ENCODE data around the gene ZFAND3. TPM values are rescaled to one million over a fixed set of nuclear protein-coding genes. Genes with fewer than 3 reads are reported as not detected.
"Not testable (repeated sequence)": the region's sequence is repeated elsewhere in the genome, so short reads cannot be mapped to it uniquely, and the experiment has no call there.

The ZFAND3 gene
- total RNA-seq, 1 donor from 2014 or later = 16.5 TPM

DNA sequence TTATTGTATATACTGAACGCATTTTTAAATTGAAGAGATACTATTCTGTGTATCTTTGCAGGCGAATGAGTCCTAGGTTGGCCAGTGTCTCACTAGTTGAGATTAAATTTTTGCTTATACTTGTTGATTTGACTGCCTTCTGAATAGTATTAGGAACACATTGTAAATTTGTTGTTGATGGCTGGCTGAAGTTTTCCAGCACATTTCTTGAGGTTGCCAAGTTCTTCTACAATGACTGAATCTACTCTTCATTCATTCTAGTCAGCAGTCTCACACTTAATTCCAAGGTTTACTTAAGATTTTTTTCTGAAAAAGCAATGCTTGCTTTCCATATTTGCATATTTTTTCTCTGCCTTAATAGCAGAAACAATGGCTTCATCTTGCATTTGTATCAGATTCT, 151.7 kb downstream of the ZFAND3 start:
- no peak for DNase-seq (ENCODE audit: low read depth in 2 of 2)

DNA sequence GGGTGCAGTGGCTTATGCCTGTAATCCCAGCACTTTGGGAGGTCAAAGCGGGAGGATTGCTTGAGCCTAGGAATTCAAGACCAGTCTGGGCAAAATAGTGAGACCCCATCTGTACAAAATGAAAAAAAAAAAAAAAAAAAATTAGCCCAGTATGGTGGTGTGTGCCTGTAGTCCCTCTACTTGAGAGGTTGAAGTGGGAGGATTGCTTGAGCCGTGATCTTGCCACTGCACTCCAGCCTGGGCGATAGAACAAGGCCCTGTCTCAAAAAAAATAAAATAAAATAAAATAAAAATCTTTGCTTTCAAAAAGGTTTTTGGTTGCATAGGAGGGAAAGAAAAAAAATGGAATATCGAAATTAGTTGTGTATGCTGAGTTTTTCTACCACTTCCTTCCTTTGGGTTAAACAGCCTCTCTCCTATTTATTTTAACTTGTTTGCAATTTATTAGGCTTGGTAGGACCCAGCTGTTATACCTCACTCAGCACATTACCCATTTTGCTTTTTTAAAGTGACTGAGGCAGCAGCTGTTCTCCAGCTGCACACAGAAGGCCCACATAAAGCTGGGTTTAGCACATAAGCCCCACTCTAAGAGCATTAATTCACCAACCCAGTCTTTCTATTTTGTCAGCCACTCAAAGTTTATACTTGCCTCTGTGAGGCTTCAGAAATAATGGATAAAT, 152.3 kb downstream of the ZFAND3 start:
- DNase-seq (ENCODE audit: low read depth in 2 of 2) = no peak

DNA sequence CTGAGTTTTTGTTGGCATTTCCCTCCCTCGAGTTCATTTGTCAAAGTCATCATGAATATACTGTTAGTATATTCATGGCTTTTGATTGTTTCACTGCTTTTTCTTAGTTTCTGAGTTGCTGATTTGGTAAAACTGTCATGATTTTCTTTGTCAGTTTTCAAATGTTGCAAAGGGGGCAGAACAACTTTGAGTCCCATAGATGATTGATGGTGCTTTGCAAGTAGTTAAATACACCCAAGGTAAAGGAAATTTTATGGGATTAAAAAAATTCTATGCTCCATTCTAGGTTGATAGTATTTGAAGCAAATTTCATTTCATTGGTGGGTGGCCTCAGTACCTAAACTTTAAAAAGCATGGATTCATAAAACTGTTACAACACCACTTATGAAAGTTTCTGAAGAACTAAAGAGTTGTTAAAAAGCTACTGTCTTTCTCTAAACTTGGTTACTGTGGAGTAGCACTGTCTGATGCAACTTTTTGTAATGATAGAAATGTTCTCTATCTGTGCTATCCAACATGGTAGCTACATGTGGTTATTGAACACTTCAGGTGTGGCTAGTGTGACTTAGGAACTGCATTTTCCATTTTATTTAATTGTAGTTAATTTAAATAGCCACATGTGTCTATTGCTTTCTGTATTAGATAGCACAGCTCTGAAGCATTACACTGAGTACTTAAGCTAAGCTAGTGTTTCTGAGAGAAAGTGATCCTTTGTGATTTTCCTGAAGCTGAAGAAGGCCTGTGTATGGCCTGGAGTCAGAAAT, 153.6 kb downstream of the ZFAND3 start:
- no peak for DNase-seq (ENCODE audit: low read depth in 2 of 2)

DNA sequence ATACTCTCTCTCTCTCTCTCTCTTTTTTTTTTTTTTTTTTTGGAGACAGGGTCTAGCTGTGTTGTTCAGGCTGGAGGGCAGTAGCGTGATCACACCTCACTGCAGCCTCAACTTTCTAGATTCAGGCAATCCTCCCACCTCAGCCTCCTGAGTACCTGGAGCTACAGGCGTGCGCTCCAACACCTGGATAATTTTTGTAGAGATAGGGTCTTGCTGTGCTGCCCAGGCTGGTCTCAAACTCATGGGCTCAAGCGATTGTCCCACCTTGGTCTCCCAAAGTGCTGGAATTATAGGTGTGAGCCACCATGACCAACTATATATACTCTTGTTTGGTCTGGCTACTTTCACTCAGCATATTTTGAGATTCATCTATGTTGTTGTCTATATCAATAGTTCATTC, 154.9 kb downstream of the ZFAND3 start:
- no peak for DNase-seq (ENCODE audit: low read depth in 2 of 2)

DNA sequence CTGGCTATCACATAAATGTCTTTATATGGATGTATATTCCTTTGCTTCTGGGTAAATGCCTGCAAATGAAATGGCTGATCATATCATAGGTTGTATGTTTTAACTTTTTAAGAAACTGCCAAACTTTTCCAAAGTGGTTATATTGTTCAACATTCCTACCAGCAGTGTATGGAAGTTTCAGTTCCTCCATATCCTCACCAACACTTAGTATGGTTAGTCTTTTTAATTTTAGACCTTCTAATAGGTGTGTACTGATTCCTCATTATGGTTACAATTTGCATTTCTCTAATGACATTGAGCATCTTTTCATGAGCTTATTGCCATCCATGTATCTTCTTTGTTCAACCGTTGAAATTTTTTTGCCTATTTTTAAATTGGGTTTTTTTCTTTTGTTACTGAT, 155.4 kb downstream of the ZFAND3 start:
- DNase-seq (ENCODE audit: low read depth in 2 of 2) = no peak

DNA sequence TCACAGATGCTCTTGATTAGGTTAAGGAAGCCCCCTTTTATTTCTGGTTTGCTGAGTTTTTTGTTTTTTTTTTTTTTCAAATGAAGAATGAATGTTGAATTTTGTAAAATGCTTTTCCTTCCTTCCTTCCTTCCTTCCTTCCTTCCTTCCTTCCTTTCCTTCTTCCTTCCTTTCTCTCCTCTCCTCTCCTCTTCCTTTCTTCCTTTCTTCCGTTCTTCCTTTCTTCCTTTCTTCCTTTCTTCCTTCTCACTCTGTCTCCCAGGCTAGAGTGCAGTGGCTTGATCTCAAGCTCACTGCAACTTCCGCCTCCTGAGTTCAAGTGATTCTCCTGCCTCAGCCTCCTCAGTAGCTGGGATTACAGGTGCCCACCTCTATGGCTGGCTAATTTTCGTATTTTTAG, 158.2 kb downstream of the ZFAND3 start:
- no peak for DNase-seq (ENCODE audit: low read depth in 2 of 2)

DNA sequence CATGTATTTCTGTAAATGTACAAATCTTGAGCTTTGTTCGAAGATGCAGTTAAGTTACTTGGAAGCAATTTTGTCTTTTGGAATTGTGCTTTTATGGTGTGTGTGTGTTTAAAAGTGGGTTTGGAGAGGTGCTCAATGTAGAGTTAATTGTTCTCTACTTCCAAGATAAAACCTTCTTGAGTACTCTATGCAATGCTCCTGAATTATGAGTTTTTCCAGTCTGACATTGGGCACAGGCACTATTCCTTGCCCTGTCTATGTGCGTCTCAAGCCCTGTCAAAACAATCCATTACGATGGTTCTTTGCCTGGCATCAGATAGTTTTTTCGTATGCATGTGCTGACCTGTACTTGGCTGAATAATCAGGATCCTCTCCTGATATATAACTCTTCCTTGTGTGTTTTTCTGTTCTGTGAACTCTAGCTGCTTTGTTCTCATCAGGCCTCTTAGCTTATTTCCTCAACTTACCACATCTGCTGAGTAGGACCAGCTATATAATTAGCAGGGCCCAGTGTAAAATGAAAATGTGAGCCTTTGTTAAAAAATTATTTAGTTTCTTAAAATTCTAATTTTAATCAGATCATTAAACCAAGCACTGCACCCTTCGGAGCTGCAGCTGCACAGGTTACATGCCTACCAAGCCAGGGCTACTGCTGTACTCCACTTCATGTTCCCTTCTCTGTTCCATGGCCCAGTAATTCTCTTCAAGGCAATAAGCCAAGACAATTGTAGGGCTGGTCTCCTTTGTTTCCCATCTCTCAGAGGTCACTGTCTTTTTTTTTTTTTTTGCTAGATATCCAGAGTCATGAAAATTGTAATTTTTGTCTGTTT, 160.1 kb downstream of the ZFAND3 start:
- DNase-seq (ENCODE audit: low read depth in 2 of 2) = peak in 1 of 2 donors; percentile 16

DNA sequence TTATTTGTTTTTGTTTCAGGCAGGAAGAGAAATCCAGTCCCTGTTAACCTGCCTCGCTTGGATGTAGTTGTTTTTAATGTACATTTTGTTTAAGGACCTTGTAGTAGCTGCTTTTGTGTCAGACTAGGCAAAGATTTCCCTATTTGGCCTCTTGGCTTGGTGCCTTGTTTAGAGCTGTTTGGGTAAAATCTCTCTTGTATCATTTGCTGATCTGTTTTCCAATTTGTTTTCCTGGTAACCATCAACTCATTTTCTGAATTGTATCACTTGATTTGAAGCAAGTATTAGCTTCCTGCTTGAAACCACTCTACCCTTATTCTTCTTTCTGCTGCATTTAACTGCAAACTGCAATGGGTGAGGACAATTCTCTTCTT, 160.7 kb downstream of the ZFAND3 start:
- DNase-seq (ENCODE audit: low read depth in 2 of 2) = peak; percentile 21 to 23

DNA sequence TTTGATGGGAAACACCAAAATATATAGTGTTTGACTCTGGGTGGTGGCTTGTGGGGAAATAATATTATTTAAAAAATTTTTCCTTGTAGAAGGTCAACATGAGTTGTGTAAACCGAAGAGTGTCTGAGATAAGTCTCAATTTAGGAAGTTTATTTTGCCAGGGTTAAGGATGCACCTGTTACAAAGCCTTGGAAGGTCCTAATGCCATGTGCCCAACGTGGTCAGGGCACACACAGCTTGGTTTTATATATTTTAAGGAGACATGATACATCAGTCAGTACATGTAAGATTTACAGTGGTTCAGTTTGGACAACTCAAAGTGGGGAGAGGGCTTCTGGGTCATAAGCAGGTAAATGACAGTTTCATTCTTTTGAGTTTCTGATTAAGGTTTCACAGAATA, 162.1 kb downstream of the ZFAND3 start:
- DNase-seq (ENCODE audit: low read depth in 2 of 2) = no peak

DNA sequence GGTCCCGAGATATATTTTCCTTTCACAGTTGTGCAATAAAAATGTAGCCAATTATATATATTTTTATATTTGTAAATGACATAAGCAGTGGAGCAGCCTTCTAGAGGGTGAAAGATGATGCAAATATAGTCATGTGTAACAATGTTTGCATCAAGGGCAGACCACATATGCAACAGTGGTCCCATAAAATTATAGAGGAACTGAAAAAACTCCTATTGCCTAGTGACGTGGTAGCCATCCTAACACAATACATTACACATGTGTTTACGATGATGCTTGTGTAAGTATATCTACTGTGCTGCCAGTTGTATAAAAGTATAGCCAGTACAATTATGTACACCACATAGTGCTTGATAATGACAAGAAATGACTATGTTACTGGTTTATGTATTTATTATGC, 162.8 kb downstream of the ZFAND3 start:
- no peak for DNase-seq (ENCODE audit: low read depth in 2 of 2)

DNA sequence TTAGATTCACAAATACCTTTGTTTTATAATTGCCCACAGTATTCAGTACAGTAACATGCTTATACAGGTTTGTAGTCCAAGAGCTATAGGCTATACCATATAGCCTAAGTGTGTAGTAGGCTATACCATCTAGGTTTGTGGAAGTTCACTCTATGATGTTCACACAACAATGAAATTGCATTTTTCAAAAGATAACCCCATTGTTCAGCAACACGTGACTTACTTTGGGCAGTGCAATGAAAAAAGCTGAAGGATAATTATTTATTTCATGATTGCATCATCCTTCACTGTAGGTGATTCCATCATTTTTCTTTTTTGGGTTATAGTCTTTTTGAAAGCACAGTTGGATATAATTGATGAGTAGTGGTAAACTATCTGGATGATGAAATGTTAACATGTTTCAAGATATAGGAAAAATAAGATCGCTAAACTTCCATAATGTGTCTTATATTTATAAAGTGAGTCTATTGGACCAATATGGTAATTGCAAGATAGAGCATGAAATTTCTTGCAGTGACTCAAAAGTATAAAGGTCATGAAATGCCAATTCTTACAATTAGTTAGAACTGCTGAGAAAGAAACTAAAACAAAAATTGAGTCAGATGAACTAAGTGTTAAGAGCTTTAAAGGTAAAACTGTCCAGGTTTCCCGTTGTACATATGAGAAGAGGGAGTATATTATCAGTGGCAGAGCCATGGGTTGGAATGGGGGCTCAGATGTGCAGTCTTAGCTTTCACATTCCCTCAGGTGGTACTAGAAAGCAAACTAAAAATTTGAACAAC, 164.4 kb downstream of the ZFAND3 start:
- DNase-seq (ENCODE audit: low read depth in 2 of 2) = no peak

DNA sequence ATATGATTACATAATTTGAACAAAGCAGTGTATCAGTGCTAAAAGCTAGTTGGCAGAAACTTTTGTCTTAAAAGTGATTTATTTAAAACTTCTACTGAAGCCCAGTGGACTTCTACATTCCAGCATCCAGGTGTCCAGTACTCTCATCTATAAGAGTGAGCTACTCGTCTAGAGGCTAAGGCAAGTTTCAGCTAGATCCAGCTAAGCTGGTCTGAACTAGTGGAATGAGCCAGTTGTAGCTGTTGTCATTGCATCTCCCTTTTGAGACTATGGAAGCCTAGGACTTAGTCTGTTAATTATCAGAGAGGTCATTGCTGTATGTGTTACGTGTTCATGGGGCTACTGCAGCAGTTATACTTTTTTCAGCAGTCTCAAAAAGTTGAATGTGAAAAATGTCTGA, 165.1 kb downstream of the ZFAND3 start:
- no peak for DNase-seq (ENCODE audit: low read depth in 2 of 2)

DNA sequence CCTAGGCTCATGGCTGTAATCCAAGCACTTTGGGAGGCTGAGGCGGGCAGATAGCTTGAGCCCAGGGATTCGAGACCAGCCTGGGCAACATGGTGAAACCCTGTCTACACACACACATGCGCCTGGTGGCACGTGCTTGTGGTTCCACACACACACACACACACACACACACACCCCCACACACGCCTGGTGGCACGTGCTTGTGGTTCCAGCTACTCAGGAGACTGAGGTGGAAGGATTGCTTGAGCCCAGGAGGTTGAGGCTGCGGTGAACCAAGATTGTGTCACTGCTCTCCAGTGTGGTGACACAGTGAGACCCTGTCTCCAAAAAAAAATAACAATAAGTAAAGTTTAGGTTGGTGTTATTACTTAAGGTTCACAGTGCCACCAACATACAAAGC, 165.8 kb downstream of the ZFAND3 start:
- DNase-seq (ENCODE audit: low read depth in 2 of 2) = no peak

DNA sequence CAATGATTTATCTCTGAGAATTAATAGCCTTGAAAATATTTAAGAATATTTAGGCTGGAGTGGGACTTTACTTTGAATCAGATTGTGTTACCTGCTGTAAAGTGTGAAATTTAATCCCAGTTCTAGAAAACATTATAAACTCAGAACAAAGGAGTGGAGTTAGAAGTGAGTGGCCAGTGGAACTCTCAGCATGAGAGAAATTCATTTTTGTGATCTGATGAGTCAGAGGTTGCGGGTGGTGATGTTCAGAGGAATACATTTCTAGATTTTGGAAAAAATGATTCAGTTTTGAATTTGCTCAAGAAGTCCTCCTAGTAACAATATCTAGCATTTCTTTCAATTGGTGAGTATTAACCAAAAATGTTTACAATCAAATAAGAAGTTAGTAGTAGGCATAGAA, 167.5 kb downstream of the ZFAND3 start:
- peak in 1 of 2 donors; percentile 12 for DNase-seq (ENCODE audit: low read depth in 2 of 2)

DNA sequence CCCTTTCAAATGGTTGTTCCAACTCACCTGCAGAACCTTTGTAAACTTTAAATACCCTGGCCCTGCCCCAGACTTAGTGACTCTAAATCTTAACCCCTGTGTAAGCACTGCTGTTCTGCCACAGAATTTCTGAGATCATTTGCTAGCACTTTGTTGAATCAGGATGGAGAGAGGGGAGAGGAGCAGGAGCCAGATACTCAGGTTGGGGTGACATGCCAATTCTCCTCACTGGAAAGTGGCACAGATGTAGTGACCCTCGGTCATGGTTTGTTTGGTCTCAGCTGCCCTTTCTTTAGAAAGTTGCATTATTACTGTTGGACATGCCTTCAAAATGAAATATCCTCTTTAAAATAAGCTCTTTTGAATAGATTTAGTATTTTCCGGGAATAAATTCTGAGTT, 168.0 kb downstream of the ZFAND3 start:
- no peak for DNase-seq (ENCODE audit: low read depth in 2 of 2)

DNA sequence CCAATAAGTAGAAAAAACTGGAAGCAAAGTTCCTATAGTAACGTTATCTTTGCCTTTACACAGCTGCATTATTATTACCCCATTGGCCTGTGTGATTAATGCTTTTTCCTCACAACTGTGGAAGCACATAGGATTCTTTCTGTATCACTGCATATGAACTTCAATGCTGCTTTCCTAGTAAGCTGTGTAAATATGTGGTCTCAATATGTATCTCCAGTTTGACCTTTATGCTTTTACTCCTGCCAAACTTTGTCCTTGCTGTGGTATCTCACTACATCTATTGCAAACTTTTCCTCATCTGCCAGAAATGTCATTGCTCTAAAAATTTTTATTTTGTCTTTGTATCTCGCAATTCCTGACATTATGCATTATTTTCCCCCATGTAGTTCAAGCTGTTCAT, 168.6 kb downstream of the ZFAND3 start:
- DNase-seq (ENCODE audit: low read depth in 2 of 2) = no peak

DNA sequence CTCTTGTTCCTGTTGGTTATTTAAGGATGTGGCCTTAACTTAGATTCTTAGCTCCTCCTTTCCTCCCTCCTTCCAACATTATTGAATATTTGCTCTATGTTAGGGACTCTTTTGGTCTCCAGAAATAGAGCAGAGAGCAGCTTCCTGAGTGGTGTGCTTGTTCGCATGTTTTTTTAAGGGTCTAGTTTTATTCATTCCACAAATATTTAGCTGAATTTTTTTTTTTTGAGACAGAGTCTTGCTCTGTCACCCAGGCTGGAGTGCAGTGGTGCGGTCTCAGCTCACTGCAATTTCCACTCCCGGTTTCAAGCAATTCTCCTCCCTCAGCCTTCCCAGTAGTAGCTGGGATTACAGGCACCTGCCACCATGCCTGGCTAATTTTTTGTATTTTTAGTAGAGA, 169.2 kb downstream of the ZFAND3 start:
- DNase-seq (ENCODE audit: low read depth in 2 of 2) = no peak

DNA sequence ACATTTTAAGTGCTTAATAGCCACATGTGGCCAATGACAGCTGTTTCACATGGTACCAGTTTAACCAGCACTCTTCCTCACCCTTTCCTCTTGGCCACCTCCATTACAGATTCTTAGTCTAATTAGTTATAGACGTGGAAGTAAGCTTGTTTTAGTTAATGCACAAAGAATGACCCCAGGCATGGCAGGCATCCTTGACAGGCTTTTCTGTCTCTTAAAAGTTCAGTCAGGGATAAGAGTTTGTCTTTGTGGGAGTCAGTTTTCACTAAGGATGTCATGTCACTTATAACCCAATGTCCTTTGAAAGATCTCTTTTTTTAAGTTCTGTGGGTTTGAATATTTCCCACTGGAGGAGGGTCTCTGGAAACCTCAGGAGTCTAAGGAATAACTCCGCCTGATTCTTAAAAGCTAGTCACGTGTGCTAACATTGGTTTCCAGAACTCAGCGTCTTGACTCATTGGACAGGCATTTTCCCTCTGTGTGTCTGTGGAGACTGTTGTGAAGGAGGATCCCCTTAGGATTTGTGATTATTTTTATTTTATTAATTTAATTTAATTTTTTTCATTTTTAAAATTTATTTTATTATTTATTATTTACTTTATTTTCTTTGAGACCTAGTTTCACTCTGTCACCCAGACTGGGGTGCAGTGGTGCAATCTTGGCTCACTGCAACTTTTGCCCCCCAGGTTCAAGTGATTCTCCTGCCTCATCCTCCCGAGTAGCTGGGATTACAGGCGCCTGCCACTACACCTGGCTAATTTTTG, 171.4 kb downstream of the ZFAND3 start:
- peak in 1 of 2 donors; percentile 37 for DNase-seq (ENCODE audit: low read depth in 2 of 2)

DNA sequence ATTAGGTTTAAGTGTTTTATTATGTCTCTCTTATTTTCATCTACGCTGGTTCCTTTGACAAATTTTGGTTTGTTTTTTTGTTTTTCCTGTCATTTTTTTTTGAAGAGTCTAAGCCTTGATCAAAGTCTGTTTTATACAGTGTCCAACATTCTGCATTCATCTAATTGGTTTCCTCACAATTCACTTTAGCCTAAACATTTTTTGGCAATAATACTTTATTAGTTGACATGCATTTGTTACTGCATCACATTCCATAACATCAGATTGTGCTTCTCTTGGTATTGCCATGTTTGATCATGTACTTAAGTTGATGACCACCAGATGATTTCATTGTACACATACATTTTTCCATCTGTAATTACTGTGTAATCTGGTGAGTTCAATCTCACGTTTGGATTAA, 173.2 kb downstream of the ZFAND3 start:
- no peak for DNase-seq (ENCODE audit: low read depth in 2 of 2)

DNA sequence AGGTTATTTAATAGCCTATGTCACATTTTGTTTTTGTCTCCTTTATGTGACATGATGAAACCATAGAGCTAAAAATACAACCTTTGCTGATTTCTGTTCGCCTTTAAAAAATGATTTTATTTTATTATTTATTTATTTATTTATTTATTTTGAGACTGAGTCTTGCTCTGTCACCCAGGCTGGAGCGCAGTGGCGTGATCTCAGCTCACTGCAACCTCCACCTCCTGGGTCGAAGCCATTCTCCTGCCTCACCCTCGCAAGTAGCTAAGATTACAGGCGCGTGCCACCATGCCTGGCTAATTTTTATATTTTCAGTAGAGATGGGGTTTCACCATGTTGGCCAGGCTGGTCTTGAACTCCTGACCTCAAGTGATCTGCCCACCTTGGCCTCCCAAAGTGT, 173.7 kb downstream of the ZFAND3 start:
- DNase-seq (ENCODE audit: low read depth in 2 of 2) = not testable (repeated sequence)

DNA sequence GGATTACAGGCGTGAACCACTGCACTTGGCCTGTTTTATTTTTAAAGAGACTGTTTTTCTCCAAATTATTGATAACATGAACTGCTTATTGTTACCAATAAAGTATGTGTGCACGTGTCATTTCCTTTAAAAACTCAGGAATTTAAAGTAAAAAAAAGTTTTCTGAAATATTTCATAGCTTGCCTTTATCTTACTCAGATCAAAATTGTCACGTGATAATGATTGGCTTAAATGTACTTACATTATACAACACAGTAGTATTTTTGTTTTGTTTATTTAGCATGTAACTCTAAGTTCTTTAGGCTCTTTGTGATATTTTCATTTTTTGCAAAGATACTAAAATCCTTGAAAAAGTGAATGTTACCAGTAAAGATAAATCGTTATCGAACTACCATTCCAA, 174.1 kb downstream of the ZFAND3 start:
- no peak for DNase-seq (ENCODE audit: low read depth in 2 of 2)

Measured in lung microvascular endothelial cell (primary cell).